GM10266 (cell line): ENCODE data around the gene PIK3CG.
A peak's percentile ranks its signal among the peaks of the same experiment; 100 is the strongest.

Experiments
- DNase-seq: peaks from one replicate; pipeline ENCODE4 v3.0.0; 2012; ENCODE audit errors: extremely low spot score
- CTCF ChIP-seq: IDR thresholded peaks from 2 replicates; pipeline ENCODE4 v1.5.1; 2012; ENCODE audit warnings: mild to moderate bottlenecking, low read depth; ENCODE audit not compliant: control insufficient read depth, insufficient read depth; ENCODE audit errors: missing control alignments

PIK3CG gene

GRCh38 chr7:106858618-106859532 is 6.2 kb upstream of the PIK3CG start:
- no peak for TF ChIP-seq CTCF
- no peak for DNase-seq

- no peak for TF ChIP-seq CTCF
- DNase-seq = no peak
Measured at GRCh38 chr7:106862317-106863089, 2.6 kb upstream of the PIK3CG start.

GRCh38 chr7:106863274-106863997 is 1.6 kb upstream of the PIK3CG start:
- no peak for DNase-seq
- TF ChIP-seq CTCF = no peak

DNA sequence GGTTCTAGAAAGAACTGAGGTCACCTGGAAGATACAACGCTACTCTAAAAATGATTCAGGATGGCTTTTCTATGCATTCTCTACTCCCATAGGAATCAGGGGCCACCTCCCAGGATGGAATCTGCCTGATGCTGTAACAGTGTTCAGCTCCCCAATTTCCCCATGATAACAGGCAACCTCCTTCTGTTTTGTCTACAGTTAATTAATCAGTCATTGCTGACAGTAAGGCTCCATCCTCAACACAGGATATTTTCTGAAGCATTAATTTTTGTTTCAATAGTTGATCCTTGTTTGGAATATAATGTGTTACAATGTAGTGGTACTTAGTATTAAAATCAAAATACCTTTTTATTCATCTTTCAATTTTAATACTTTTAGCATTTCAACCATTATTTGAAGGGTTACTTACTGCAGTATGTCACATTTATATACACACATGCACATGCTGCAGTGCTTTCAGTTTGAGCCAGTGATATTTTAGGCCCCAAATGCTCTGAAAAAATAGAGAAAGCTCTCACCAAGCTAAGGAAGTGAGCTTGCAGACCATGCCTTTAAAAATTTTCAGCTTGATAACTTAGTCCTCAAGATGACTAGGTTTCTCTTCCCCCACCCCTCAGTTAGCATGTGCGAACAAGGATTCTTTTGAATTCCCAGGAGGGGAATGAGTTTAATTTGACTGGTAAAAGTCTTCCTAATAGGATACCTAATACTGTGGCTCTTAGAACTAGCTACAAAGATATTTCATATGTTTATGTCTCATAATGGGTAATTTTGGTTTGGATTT is 592 bp upstream of the PIK3CG start:
- DNase-seq = peak; percentile 47
- no peak for TF ChIP-seq CTCF

DNA sequence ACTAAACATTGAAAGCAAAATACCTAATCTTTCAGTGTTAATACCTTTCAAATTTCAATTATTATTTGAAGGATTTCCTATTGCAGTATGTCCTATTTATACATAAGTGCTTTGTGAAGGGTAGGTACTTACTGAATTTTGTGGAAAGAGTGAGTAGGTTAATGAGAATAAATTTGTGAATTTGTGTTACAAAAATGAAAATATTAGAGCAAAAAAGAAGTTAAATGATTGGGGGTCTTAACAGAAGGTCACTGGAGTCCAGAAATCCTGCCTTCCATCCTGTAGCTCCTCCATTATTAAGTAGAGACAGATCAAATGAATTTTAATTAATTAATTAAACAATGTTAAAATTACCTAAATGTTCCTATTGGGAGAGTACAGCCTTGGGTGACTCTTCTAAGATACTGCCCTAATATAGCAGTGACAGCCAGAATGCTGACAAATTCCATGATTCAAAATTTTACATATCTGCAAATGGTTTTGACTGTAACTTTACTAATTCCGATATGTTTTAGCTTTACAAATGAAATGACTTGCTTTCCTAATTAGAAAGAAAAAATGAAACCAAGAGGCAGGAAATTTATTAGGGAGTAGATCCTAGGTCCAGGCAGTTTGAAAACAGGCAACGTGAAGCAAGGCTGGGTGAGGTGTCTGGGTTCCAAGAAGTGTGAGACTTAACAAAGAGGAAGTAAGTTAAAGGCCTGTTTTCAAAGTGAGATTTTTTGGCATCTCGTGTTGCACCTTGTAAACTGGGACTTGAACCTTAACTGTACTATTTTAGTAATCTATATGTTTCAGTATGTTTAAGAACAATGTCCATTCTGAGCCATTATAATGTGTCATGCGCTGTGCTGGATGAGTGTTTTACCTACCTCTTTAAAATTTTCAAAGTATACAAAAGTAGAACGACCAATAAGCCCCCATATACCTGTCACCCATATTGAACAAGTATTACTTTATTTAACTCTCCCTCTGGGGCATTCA is 1.5 kb downstream of the PIK3CG start:
- DNase-seq = peak; percentile 41
- TF ChIP-seq CTCF = no peak
